ENCODE data around the gene FRYL.

The FRYL gene

DNA sequence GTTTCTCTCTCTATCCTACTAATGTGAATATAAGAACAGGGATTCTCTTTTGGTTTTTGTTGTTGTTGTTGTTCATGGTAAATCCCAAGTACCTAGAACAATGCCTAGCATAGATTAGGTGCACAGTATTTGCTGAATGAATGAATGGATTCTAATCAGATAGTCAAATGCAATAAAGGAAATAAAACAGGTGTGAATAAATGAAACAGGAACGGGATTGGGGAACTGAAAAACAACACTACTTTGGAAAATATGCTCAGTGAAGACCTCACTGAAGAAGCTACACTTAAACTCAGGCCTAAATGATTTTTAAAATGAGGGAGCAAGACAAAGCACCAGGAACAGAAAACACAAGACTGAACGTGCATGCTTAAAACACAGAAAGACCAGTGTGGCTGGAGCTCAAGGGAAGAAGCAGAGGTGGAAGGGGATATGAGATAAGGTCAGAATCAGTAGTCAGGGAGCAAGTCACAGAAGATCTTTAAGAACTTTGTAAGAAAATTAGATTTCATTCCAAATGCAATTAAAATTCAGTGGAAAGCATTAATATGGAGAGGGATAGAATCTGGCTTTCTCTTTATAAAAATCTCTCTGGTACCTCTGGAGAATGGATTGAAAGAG lies 145.3 kb downstream of the FRYL start:
- POLR2A ChIA-PET: no interaction called here
- TF ChIP-seq, protein P1, sequence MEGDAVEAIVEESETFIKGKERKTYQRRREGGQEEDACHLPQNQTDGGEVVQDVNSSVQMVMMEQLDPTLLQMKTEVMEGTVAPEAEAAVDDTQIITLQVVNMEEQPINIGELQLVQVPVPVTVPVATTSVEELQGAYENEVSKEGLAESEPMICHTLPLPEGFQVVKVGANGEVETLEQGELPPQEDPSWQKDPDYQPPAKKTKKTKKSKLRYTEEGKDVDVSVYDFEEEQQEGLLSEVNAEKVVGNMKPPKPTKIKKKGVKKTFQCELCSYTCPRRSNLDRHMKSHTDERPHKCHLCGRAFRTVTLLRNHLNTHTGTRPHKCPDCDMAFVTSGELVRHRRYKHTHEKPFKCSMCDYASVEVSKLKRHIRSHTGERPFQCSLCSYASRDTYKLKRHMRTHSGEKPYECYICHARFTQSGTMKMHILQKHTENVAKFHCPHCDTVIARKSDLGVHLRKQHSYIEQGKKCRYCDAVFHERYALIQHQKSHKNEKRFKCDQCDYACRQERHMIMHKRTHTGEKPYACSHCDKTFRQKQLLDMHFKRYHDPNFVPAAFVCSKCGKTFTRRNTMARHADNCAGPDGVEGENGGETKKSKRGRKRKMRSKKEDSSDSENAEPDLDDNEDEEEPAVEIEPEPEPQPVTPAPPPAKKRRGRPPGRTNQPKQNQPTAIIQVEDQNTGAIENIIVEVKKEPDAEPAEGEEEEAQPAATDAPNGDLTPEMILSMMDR (IDR thresholded peaks at IDR 0.05; ENCODE audit: control extremely low read depth, extremely low read depth, low read depth, missing control alignments): no peak
- DNase-seq (ENCODE audit: extremely low spot score): no peak
- CTCF ChIA-PET: interaction anchor here (1.0 to 1.5 kb wide), 4 partner anchors 12 to 19 kb away, joined by 3 to 4 read pairs (median 3); no protein-coding TSS in a partner anchor

DNA sequence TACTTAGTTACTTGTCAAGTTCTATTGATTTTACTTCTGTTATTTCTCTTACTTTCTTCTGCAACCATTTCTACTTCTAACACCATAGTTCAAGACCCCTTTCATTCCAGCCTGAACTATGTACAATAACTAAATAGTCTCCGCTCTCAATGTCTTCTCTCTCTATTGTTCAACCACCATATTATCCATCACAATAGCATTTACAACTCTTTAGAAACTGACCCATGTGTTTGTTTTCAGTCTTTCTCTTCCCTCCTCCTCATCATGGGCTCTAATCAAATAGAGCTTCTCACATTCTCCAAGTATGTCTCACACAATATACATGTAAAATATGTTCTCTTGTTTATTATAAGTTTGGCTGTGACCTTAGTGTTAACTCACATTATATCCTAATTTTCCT lies 146.4 kb downstream of the FRYL start:
- ChIA-PET POLR2A (no interaction called here), CTCF (interaction anchor here (1.1 to 1.9 kb wide), 2 partner anchors 12 to 15 kb away, joined by 3 to 7 read pairs; no protein-coding TSS in a partner anchor)
- DNase-seq (ENCODE audit: extremely low spot score): no peak
- TF ChIP-seq, protein P1 (IDR thresholded peaks at IDR 0.05; ENCODE audit: control extremely low read depth, extremely low read depth, low read depth, missing control alignments): no peak

DNA sequence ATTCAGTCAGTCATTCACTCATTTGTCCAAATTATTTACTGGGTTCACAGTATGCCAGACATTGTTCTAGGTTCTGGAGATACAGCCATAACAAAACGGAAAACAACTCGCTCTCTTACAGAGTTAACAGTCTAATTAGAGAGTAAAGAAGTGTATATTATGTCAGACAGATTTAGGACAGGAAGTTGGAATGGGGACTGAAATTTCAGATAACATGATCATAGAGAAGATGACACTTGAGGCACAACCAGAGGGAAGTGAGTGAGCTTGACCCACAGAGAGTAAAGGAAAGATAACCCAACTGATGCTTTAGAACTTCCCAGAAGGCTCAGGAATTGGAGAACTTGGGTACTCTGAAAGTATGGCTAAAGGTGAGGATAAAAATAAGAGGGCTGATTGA lies 150.6 kb downstream of the FRYL start:
- TF ChIP-seq, protein P1 (IDR thresholded peaks at IDR 0.05; ENCODE audit: control extremely low read depth, extremely low read depth, low read depth, missing control alignments): no peak
- CTCF ChIA-PET: interaction anchor here (1.1 kb wide), 1 partner anchor 16 kb away, joined by 3 read pairs; no protein-coding TSS in a partner anchor
- POLR2A ChIA-PET: no interaction called here
- no peak for DNase-seq (ENCODE audit: extremely low spot score)

DNA sequence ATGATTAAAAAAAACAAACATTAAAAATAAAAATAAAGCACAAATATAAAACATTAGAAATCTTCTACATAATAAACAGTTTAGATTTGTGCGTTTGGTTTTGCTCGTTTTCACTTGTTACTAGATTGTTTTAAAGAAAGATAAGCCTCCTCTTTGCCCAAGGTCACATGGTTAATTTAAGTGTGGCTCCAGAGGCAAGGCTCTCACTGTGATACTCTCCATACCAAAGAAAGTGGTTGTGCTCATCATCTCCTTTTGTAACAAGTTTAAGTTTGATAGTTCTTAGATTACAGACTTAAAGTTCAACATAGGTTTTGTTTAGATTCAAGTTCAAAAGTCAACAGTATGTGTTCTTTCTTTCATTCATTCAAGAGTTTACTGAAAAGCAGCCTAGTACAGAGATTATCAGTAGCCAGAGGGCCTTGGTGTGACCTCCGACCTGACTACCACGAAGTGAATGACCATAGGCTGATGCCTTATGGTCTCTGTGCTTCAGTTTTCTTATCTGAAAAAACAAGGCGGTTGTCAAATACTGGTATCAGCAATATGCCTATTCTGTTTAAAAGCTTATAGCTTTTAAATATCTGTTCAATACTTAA lies 156.8 kb downstream of the FRYL start:
- TF ChIP-seq, protein P1 (IDR thresholded peaks at IDR 0.05; ENCODE audit: control extremely low read depth, extremely low read depth, low read depth, missing control alignments): no peak
- DNase-seq (ENCODE audit: extremely low spot score): no peak
- CTCF ChIA-PET: interaction anchor here (0.9 to 1.1 kb wide), 2 partner anchors 8 to 12 kb away, joined by 3 read pairs; no protein-coding TSS in a partner anchor
- POLR2A ChIA-PET: no interaction called here

DNA sequence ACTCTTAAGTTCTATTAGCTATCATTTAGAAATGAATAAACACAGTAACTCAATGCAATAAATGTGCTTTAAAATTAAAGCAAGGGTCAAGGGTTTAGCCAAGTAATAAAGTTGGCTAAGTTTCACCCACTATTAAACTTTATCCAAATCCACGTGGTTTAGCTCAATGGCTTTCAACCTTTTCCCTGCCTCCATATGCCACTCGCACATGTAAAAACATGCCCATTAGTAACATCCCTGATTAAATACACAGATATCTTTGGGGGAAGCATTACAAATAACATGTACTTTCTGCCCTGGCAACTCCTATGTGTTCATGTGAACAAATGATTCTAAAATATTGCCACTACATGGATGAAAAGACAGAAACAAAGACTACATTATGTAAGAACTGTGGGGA lies 159.2 kb downstream of the FRYL start:
- ChIA-PET CTCF (interaction anchor here (1.5 to 2.7 kb wide), 2 partner anchors 12 to 48 kb away, joined by 3 to 7 read pairs; no protein-coding TSS in a partner anchor), POLR2A (no interaction called here)
- TF ChIP-seq, protein P1 (IDR thresholded peaks at IDR 0.05; ENCODE audit: control extremely low read depth, extremely low read depth, low read depth, missing control alignments): no peak
- DNase-seq (ENCODE audit: extremely low spot score): no peak

DNA sequence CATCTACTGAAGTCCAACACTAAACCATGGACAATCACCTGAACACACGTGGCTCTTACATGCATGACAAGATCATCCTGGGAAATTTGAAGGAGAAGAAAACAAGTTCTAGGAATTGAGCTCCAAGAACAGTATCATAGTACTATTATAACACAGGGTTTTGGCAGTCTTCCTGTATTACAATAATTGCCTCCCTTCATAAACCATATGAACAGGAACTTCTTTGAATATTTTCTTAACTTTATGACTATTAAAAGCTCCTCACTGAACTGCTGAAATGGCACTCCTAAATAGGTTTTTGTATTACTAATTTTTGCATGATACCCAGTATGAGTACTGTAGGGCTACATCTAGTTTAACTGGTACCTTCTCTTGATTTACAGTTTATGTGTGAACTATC lies 160.0 kb downstream of the FRYL start:
- CTCF ChIA-PET: interaction anchor here (1.5 to 2.7 kb wide), 3 partner anchors 13 to 48 kb away, joined by 3 to 7 read pairs (median 4); no protein-coding TSS in a partner anchor
- POLR2A ChIA-PET: no interaction called here
- no peak for DNase-seq (ENCODE audit: extremely low spot score)
- TF ChIP-seq, protein P1 (IDR thresholded peaks at IDR 0.05; ENCODE audit: control extremely low read depth, extremely low read depth, low read depth, missing control alignments): no peak
